HFF-Myc (cell line): ENCODE measurements around the gene CASP2.
A peak's percentile ranks its signal among the peaks of the same experiment; 100 is the strongest.
"Not testable (repeated sequence)": the region's sequence is repeated elsewhere in the genome, so short reads cannot be mapped to it uniquely, and the experiment has no call there.

ENCODE experiments used
- DNase-seq: peaks from one replicate; pipeline ENCODE4 v3.0.0-alpha.2; 2011; ENCODE audit warnings: low read depth; ENCODE audit errors: extremely low read depth
- H3K4me3 ChIP-seq: replicated peaks from 2 replicates; pipeline ENCODE4 v1.5.1; 2011; ENCODE audit warnings: low read depth, mild to moderate bottlenecking, control low read depth, low read length
- TF ChIP-seq, protein P1 (sequence below): IDR thresholded peaks from 2 replicates; pipeline ENCODE4 v1.5.1; 2012; ENCODE audit warnings: mild to moderate bottlenecking, low read depth, low read length, control low read depth; ENCODE audit errors: missing control alignments

The CASP2 gene

DNA sequence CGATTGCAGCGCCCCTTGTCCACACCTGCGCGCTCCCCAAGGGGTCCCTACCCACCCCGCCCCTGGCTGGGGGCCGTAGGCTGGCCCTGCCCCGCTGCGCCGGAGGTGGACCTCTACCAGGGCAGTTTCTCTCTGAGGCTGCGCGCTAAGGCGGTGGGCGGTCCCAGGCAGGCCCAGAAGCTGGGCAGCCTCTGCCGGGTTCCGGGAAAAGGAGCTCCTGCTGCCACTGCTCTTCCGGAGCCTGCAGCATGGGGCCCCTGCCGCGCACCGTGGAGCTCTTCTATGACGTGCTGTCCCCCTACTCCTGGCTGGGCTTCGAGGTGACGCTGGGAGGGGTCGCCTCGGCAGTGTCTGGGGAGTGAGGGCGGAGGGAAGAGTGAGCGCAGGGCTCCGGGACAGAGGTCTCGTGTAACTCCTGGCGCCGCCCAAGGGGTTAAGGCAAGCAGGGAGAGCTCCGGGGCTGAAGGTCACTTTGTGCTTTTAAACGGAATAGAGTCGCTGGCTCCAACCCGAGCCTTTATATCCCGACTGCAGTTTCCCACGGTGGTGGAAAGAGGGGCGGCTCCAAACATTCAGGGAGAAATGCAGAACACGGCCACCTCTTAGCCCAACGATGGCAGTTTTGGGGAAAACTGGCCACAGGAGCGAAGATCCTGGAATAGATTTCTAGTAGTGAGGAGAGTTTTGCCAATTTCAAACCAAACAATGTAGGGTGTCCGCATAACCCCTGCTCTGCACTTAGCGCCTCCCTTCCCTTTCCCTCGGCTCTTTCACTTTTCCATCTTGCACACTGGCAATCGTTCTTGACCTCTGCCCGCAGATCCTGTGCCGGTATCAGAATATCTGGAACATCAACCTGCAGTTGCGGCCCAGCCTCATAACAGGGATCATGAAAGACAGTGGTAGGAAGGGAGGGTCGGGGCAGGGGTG, 24.6 kb upstream of the CASP2 start, which contains the start of gene GSTK1:
GSTK1 (plus strand) TSS at position 176 of the 930 bp plus-strand sequence; CDS start at position 249, 73 bp downstream.
- TF ChIP-seq, protein P1, sequence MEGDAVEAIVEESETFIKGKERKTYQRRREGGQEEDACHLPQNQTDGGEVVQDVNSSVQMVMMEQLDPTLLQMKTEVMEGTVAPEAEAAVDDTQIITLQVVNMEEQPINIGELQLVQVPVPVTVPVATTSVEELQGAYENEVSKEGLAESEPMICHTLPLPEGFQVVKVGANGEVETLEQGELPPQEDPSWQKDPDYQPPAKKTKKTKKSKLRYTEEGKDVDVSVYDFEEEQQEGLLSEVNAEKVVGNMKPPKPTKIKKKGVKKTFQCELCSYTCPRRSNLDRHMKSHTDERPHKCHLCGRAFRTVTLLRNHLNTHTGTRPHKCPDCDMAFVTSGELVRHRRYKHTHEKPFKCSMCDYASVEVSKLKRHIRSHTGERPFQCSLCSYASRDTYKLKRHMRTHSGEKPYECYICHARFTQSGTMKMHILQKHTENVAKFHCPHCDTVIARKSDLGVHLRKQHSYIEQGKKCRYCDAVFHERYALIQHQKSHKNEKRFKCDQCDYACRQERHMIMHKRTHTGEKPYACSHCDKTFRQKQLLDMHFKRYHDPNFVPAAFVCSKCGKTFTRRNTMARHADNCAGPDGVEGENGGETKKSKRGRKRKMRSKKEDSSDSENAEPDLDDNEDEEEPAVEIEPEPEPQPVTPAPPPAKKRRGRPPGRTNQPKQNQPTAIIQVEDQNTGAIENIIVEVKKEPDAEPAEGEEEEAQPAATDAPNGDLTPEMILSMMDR = no peak
- H3K4me3 ChIP-seq = peak within 1 kb of the TSS; percentile 78
- no peak for DNase-seq

DNA sequence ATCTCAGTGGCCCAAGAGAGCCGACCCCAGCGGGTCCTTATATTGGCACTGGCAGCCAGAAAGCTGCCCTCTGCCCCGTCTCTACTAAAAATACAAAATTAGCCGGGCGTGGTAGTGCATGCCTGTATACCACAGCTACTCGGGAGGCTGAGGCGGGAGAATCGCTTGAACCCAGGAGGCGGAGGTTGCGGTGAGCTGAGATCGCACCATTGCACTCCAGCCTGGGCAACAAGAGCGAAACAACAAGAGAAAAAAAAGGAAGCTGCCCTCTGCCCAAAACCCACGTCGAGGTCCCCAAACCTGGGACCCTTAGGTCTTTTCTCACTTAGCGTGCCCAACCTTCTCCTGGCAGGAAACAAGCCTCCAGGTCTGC, 24.0 kb upstream of the CASP2 start:
- not testable (repeated sequence) for DNase-seq
- peak overlapping the region; percentile 78 for H3K4me3 ChIP-seq

DNA sequence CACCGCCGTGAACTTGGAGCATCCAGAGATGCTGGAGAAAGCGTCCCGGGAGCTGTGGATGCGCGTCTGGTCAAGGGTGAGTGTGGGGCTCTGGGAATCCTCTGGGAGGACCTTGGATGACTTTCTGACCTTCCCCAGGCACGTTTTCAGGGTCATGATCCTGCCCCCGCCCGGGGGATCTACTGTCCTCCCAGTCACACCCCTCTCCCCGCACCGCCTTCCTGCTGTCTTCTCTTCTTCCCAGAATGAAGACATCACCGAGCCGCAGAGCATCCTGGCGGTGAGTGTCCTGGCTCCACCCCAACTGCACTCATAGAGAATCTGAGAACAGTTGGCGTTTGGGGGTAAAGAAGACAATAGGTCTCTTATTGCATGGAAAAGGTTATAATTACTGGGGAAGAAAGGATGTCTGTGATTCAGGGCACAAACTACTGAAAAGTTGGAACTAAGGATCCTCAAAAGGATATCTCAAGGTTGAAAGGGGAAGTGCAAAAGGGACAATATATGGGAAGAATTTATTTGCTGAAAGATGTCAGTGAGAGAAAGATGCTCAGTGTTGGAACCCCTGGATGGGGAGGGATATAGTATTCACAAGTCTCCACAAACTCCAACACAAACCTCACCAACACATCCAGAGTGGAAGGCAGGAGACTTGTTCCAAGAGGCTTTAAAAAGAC, 23.0 kb upstream of the CASP2 start:
- H3K4me3 ChIP-seq = no peak overlapping the region
- TF ChIP-seq, protein P1 = no peak
- no peak for DNase-seq

DNA sequence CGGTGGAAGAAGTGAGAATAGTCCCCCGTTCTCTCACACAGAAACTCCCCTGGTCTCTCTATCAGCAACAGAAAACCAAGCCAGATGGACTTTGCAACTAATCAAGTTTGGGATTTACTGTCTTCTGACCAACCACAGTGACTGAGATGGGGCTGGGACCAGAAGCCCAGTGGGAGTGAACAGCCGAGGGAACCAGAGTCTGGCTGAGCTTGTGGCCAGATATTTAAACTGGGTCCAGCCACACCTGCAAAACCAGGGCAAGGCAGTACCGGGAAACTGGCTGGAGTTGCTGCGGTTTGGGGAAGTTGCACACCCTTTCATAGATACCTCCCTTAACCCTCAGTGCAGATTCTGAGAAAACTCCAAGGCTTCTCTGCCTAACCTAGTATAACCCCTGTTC, 18.9 kb upstream of the CASP2 start:
- DNase-seq = no peak
- TF ChIP-seq, protein P1 = no peak
- no peak overlapping the region for H3K4me3 ChIP-seq

DNA sequence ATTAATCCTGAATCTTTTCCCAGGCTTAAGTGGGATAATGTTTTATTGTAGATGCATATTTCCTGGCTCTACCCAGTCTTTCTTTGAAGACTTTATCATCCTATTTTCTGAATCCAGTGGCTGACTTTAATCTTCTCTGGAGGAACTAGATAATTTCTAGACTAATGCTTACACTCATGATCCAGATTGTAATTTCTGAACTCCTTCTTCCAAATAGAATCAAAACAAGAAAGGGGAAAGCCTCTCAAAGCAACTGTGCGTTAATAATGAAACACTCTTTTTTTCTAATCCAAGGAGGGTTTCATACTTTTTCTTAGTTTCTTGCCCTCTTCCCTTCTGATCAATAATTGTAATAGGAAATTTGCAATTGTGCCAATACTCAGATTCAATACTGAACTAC, 16.9 kb upstream of the CASP2 start:
- TF ChIP-seq, protein P1 = no peak

DNA sequence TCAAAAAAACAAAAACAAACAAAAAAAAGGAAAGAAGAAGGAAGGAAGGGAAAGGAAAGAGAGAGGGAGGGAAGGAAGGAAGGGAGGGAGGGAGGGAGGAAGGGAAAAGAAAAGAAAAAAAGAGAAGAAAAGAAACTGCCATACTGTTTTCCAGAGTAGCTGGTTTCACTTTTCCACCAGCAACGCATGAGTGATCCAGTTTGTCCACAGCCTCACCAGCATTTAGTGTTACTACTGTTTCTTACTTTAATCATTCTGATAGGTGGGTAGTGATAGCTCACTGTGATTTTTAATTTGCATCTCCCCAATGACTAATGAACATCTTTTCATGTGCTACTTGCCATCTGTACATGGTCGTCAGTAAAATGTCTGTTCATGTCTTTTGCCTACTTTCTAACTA, 15.3 kb upstream of the CASP2 start:
- TF ChIP-seq, protein P1 = no peak
- H3K4me3 ChIP-seq = no peak overlapping the region
- DNase-seq = no peak

More for the DNA sequence above, 16.9 kb upstream of the CASP2 start:
- no peak for DNase-seq
- no peak overlapping the region for H3K4me3 ChIP-seq
